ENCODE data around the gene TNFAIP2.

TNFAIP2 gene

GRCh38 chr14:103122947-103123633, at the start of gene TNFAIP2:
TNFAIP2 (plus strand) TSS chr14:103123461; CDS start chr14:103126458, 2,997 bp downstream.
- DNase-seq (ENCODE audit: low read depth in 2 of 2), result no peak

DNA sequence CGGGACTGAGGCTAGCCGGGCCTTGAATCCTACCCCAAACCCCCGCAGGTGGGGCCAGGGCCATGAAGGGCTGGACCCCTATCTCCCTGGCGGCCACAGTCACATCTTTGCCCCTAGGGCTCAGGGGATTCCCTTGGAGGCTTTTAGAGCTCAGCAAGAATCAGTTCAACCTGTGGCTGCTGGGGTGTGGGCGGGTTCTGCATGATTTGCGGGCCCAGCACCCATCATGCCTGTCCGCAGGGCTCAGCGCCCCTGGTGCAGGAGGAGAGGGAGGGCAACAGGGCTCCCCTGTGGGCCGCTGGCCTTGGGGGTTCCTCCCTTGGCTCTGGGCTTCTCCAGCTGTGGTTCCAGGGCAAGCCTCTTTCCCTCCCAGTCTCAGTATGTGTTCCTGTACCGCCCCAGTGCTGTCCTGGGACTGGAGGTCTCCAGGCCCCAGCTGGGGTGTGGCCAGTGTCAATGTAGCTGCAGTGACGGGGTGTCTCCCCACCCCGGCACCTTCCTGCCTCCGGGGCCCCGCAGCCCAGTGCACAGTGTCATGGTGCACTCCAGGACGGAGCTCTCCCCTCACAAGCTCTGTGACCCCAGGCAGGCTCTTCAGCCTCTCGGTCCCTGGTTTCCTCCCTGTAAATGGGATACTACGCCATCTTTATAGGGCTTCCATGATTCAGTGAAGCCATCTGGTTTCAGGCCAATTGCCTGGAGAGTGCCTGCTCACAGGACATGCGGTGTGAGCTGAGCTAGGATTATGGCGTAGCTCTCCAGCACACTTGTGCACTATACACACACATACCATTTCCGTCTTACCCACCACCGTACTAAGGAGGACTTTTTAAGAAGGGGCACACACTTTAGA, 49.2 kb upstream of the TNFAIP2 start:
- no peak for DNase-seq (ENCODE audit: low read depth in 2 of 2)

DNA sequence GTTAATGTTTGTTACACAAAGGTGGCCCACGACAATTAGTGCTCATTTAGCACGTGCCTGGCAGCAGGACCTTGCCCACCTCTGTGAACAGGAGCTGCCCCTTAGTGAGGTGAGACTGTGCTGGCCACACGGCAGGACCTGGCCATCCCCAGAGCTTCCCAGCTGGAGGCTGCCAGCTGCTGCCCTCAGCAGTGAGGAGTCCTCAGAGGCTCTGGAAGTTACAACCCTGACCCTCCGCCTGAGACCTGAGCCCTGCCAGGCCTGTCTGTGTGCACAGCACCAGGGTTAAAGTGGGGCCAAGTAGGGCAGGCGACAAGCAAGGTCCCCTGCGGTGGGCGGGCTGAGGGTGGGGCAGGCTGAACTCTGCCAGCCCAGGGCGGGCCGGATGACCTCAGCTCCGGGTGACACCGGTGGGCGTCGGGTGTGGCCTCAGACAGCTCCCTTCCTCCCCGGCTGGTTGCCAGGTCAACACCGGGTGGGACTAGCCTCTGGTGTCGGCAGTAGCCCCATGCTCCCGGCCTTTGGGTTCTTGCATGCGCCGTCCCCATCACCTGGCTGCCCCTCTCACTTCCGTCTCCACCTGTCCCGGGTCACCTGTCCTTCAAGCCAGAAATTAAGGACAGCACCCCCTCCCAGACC, 48.4 kb upstream of the TNFAIP2 start:
- DNase-seq (ENCODE audit: low read depth in 2 of 2), result no peak

- peak; percentile 33 to 45 for DNase-seq (ENCODE audit: low read depth in 2 of 2)
Observed at GRCh38 chr14:103078420-103078749, 44.9 kb upstream of the TNFAIP2 start.

GRCh38 chr14:103078860-103079587, 44.2 kb upstream of the TNFAIP2 start:
- no peak for DNase-seq (ENCODE audit: low read depth in 2 of 2)

DNA sequence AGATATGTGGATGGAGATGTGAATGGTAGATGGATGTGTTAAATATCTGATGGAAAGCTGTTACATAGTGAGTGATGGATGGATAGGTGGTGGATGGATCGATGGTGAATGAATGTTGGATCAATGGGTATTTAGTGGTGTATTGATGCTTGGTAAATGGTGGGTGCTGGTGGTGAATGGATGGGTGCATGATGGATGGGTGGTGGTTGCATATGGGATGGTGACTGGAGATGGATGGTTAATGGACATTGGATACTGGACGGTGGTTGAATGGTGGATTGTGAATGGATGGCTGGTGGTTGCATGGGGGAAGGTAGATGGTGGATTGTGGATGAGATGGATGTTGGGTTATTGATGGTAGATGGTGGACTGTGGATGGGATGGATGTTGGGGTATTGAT, 41.3 kb upstream of the TNFAIP2 start:
- DNase-seq (ENCODE audit: low read depth in 2 of 2), result no peak

GRCh38 chr14:103084021-103084919, 39.0 kb upstream of the TNFAIP2 start, which contains the start of gene LBHD2:
LBHD2 (plus strand) TSS chr14:103084210; CDS start chr14:103086013, 1,803 bp downstream.
- DNase-seq (ENCODE audit: low read depth in 2 of 2), result no peak

DNA sequence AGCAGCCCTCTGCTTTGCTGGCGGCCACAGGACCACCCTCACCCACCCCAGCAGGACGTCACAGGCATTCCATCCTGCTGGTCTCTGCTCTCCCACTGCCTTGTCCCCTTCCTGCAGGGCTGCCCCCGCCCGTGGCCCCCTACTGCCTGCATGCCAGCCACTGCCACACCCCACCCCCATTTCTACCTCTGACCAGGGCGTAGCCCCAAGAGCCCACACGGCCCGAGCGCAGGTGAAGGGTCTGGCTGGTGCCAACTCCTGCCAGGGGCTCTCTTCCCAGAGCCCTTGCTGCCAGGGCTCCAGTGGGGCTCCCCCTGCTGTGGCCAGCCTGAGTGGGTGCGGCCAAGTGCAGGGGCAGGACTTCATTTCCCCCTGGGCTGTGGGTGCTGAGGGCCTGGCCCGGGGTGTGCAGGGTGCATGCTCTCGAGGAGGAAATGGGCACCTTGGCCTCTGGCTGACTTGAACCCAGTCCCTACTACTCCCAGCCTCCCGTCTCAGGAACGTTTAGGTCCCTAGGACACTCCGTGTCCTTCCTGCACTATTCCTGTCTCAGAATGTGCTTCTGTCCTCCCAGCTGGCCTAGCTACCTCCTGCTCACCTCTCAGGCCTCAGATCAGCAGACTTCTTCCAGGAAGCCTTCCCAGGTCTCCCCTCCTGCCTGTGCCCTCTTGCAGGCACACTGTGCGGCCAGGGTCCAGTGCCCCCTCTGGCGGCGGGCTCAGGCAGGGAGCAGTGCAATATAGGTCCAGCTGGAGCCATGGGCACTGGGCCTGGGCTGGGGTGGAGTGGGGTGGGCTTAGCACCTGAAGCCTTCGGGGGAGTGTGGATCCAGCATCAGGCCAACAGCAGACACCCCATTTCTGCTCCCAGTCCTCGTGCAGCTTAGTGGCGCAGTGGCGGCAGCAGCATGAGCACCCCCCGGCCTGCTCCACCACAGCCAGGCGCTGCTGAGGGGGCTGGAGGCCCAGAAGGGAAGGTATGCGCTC, 37.9 kb upstream of the TNFAIP2 start:
- no peak for DNase-seq (ENCODE audit: low read depth in 2 of 2)

GRCh38 chr14:103086771-103087342, 36.4 kb upstream of the TNFAIP2 start:
- no peak for DNase-seq (ENCODE audit: low read depth in 2 of 2)

DNA sequence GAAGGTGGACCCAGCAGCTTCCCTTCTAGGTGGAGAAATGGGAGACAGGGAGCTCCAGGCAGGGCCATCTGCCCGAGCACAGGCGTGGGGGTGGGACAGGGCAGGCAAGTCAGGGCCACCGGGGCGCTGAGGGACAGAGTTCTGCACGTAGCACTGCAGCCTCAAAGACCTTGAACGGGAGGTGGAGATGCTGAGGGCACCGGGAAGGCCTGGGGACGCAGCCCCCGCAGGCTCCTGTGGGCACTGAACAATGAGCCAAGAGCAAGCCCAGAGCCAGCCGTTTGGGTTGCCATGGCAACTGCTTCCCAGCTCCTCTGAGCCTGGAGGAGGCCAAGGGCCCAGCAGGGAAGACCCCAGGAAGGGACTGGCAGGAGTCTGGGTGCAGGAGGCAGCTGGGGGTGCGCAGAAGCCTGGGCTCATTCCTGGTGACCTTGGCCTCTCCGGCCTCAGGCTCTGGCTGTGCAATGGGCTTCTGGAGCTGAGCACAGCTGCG, 35.9 kb upstream of the TNFAIP2 start:
- no peak for DNase-seq (ENCODE audit: low read depth in 2 of 2)

- DNase-seq (ENCODE audit: low read depth in 2 of 2), result no peak
Observed at GRCh38 chr14:103088921-103089320, 34.3 kb upstream of the TNFAIP2 start.

- no peak for DNase-seq (ENCODE audit: low read depth in 2 of 2)
Observed at GRCh38 chr14:103089386-103090335, 33.6 kb upstream of the TNFAIP2 start.

DNA sequence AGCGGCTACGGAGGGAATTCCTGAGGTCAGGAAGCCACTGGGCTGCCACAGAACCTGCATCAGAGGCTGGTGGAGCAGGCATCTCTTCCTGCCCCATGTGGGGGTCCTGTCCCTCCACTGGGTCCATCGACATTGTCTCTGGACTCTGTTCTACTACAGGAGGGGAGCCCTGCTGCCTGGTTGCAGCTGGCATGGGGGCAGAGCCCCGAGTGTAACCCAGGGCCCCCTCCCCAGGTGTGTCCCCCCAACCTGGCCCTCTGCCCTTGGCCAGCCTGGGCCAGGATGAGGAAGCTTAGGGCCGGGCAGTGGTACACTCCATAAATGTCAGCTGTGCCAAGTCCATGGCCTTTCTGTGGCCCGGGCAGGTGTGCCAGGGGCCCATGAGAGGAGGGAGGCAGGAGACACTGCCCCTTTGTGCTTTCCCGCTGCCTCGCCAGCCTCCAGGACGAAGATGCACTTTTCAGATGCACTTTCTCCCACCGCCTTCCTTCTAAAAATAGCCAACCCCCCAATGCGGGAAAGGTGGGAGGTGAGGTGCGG, 32.7 kb upstream of the TNFAIP2 start:
- no peak for DNase-seq (ENCODE audit: low read depth in 2 of 2)

DNA sequence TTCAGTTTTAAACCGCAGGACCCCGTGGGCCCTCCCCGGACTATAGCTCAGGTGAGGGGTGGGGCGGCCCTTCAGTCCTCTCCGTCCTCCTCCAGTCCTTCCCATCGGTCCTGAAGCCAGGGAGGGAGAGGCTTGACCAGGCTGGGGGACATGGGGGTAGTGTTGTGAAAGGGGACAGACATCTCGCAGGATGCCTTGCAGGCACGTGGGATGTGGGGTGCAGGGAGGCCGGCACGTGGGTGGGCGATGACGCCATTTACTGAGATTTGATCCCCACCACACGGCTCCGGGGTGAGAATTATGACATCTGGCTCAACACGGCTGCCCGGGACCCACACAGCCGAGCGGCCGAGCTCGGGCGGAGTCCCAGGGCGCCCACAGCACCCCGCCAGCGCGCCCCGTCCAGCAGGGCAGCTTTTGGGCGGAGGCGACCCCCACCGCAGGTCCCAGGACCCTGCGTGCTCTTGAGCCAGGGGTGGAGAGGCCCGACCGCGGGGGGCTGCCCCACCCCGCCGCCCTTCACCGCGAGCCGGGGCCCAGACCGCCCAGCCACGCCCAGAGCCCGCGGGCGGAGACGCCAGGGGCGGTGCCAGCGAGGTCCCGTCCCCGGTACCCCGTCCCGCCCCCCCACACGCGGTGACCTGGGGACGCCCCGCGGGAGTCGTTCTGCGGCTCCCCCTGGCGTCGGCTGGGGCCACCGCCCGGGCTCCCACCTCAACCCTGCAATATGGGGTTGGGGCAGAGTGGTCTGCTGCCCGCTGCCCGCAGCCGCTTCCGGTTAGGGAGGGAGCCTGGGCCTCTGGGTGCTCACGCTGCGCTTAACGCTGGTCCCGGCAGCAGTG, 32.0 kb upstream of the TNFAIP2 start:
- DNase-seq (ENCODE audit: low read depth in 2 of 2), result peak; percentile 58 to 62

GRCh38 chr14:103091883-103092222, 31.4 kb upstream of the TNFAIP2 start:
- no peak for DNase-seq (ENCODE audit: low read depth in 2 of 2)

GRCh38 chr14:103093856-103094405, 29.3 kb upstream of the TNFAIP2 start:
- no peak for DNase-seq (ENCODE audit: low read depth in 2 of 2)
